GM18858 (cell line): ENCODE measurements around the gene MACROD1.

Experiments
- ATAC-seq: cut with Tn5 transposase; IDR thresholded peaks from one replicate; pipeline ENCODE4 v1.9.1; 2021; ENCODE audit not compliant: unreplicated experiment

MACROD1 gene

GRCh38 chr11:64001484-64002420, 164.2 kb downstream of the MACROD1 start:
- ATAC-seq, result no peak

GRCh38 chr11:64000740-64001483, 165.0 kb downstream of the MACROD1 start:
- no peak for ATAC-seq

- ATAC-seq, result no peak
These were observed 165.7 kb downstream of the MACROD1 start for GRCh38 chr11:64000026-64000739.

- ATAC-seq, result no peak
These were observed 166.4 kb downstream of the MACROD1 start for GRCh38 chr11:63999349-64000025.

- no peak for ATAC-seq
These were observed 167.2 kb downstream of the MACROD1 start for GRCh38 chr11:63998558-63999348.

GRCh38 chr11:63997801-63998337, 168.0 kb downstream of the MACROD1 start:
- ATAC-seq, result no peak

- no peak for ATAC-seq
These were observed 168.7 kb downstream of the MACROD1 start for GRCh38 chr11:63997104-63997700.

- ATAC-seq, result no peak
These were observed 169.4 kb downstream of the MACROD1 start for GRCh38 chr11:63996512-63996911.

- ATAC-seq, result no peak
These were observed 171.9 kb downstream of the MACROD1 start for GRCh38 chr11:63993993-63994392.

- no peak for ATAC-seq
These were observed 172.8 kb downstream of the MACROD1 start for GRCh38 chr11:63993100-63993499.

- no peak for ATAC-seq
These were observed 174.4 kb downstream of the MACROD1 start for GRCh38 chr11:63991558-63991957.

GRCh38 chr11:63986932-63987513, 178.9 kb downstream of the MACROD1 start:
- ATAC-seq, result no peak

GRCh38 chr11:63986156-63986931, 179.6 kb downstream of the MACROD1 start, which contains the start of gene OTUB1:
OTUB1 (plus strand) TSS chr11:63986438; CDS start chr11:63986457, 19 bp downstream.
- peak; percentile 75 for ATAC-seq

GRCh38 chr11:63985812-63986155, 180.1 kb downstream of the MACROD1 start:
- no peak for ATAC-seq

GRCh38 chr11:63979426-63979825, 186.5 kb downstream of the MACROD1 start:
- no peak for ATAC-seq

GRCh38 chr11:63978551-63979239, 187.2 kb downstream of the MACROD1 start:
- no peak for ATAC-seq

- ATAC-seq, result peak; percentile 90
These were observed 191.4 kb downstream of the MACROD1 start, which contains the start of gene COX8A for GRCh38 chr11:63974259-63975143. COX8A (plus strand) TSS chr11:63974620; CDS start chr11:63974681, 61 bp downstream.
